Mesendoderm (in vitro differentiated cells): ENCODE results near the gene CYTH1.
A peak's percentile ranks its signal among the peaks of the same experiment; 100 is the strongest.

Experiments used
- DNase-seq: peaks from one replicate; pipeline ENCODE4 v3.0.0; 2013
- H2AK5ac ChIP-seq: 2 replicates; pipeline ENCODE4 v1.6.1; 2013; ENCODE audit warnings: low read length, inconsistent platforms
- H2BK120ac ChIP-seq: 2 replicates; pipeline ENCODE4 v1.6.1; 2013; ENCODE audit warnings: low read depth, mild to moderate bottlenecking, low read length, moderate library complexity, mixed read lengths
- H2BK15ac ChIP-seq: replicated peaks from 2 replicates; pipeline ENCODE4 v1.6.1; 2013; ENCODE audit warnings: low read depth, mild to moderate bottlenecking, moderate library complexity
- H2BK5ac ChIP-seq: 2 replicates; pipeline ENCODE4 v1.6.1; 2013; ENCODE audit warnings: low read length, inconsistent platforms
- H3K18ac ChIP-seq: 2 replicates; pipeline ENCODE4 v1.6.1; 2013; ENCODE audit warnings: mild to moderate bottlenecking, low read length, mixed read lengths
- H3K23ac ChIP-seq: one replicate; pipeline ENCODE4 v1.6.1; 2013; ENCODE audit warnings: low read length
- H3K27ac ChIP-seq: 2 replicates; pipeline ENCODE4 v1.5.1; 2013; ENCODE audit warnings: low read depth, mild to moderate bottlenecking, inconsistent platforms, low read length, moderate library complexity
- H3K27me3 ChIP-seq: 2 replicates; pipeline ENCODE4 v1.6.1; 2013; ENCODE audit warnings: low read length, control low read depth, mild to moderate bottlenecking, inconsistent platforms; ENCODE audit not compliant: insufficient read depth, poor library complexity
- H3K36me3 ChIP-seq: 2 replicates; pipeline ENCODE4 v1.6.1; 2013; ENCODE audit warnings: low read length, inconsistent platforms; ENCODE audit not compliant: control insufficient read depth, insufficient read depth
- H3K4ac ChIP-seq: one replicate; pipeline ENCODE4 v1.6.1; 2013; ENCODE audit warnings: low read depth, mild to moderate bottlenecking, low read length, moderate library complexity
- H3K4me1 ChIP-seq: 2 replicates; pipeline ENCODE4 v1.6.1; 2013; ENCODE audit warnings: low read depth, low read length, inconsistent platforms; ENCODE audit not compliant: control insufficient read depth
- H3K4me2 ChIP-seq: 2 replicates; pipeline ENCODE4 v1.6.1; 2013; ENCODE audit warnings: low read length
- H3K4me3 ChIP-seq: 2 replicates; pipeline ENCODE4 v1.5.1; 2013; ENCODE audit warnings: mild to moderate bottlenecking, low read length
- H3K56ac ChIP-seq: one replicate; pipeline ENCODE4 v1.6.1; 2013; ENCODE audit warnings: low read length
- H3K79me1 ChIP-seq: 2 replicates; pipeline ENCODE4 v1.6.1; 2013; ENCODE audit warnings: low read length, inconsistent platforms
- H3K79me2 ChIP-seq: 2 replicates; pipeline ENCODE4 v1.6.1; 2013; ENCODE audit warnings: mild to moderate bottlenecking, low read length; ENCODE audit not compliant: control insufficient read depth, insufficient read depth
- H3K9ac ChIP-seq: 2 replicates; pipeline ENCODE4 v1.6.1; 2013; ENCODE audit warnings: low read length, inconsistent platforms
- H4K5ac ChIP-seq: one replicate; pipeline ENCODE4 v1.6.1; 2013; ENCODE audit warnings: low read length
- H4K8ac ChIP-seq: one replicate; pipeline ENCODE4 v1.6.1; 2013; ENCODE audit warnings: low read depth, mild to moderate bottlenecking, control low read depth, low read length, moderate library complexity
- WGBS: extraction: QIAGEN DNeasy Blood & Tissue Kit; methylation state at CpG from one replicate; pipeline ENCODE4 v1.1.7; 2013; ENCODE audit warnings: low lambda C conversion rate, missing lambda C conversion rate; ENCODE audit not compliant: insufficient coverage; ENCODE audit errors: extremely low coverage; 5-methylcytosine and 5-hydroxymethylcytosine counted together

Gene CYTH1

GRCh38 chr17:78815696-78816095 lies 33.6 kb upstream of the CYTH1 start:
- DNase-seq = no peak
- no peak overlapping the region for H3K27ac ChIP-seq
- H2BK15ac ChIP-seq = no peak overlapping the region
- no peaks in the 10 kb centered on the region for H3K4me1 ChIP-seq
- H3K27me3 ChIP-seq = no peaks in the 10 kb centered on the region
- H3K56ac ChIP-seq = no peak overlapping the region
- no peak overlapping the region for H3K4me2 ChIP-seq
- H3K79me2 ChIP-seq = no peaks in the 10 kb centered on the region
- no peak overlapping the region for H4K5ac ChIP-seq
- H3K4me3 ChIP-seq = no peak overlapping the region
- H2BK5ac ChIP-seq = no peak overlapping the region
- H3K4ac ChIP-seq = no peak overlapping the region
- no peak overlapping the region for H2AK5ac ChIP-seq
- H2BK120ac ChIP-seq = no peak overlapping the region
- no peak overlapping the region for H3K9ac ChIP-seq
- no peak overlapping the region for H4K8ac ChIP-seq
- H3K18ac ChIP-seq = no peak overlapping the region
- WGBS = no CpG with 5 or more reads among the region's 7 CpGs
- peaks cover 26% of the 10 kb centered on the region for H3K36me3 ChIP-seq
- H3K79me1 ChIP-seq = peaks cover 2% of the 10 kb centered on the region
- H3K23ac ChIP-seq = no peak overlapping the region

GRCh38 chr17:78812855-78813254 lies 30.8 kb upstream of the CYTH1 start:
- Histone ChIP-seq H2BK15ac (no peak overlapping the region), H2BK5ac (no peak overlapping the region), H3K4me3 (no peak overlapping the region), H2BK120ac (no peak overlapping the region), H3K27me3 (no peaks in the 10 kb centered on the region), H3K56ac (no peak overlapping the region), H3K27ac (no peak overlapping the region), H3K36me3 (peaks cover 18% of the 10 kb centered on the region), H3K4me1 (no peaks in the 10 kb centered on the region), H3K18ac (no peak overlapping the region), H3K4ac (no peak overlapping the region), H3K79me1 (peaks cover 2% of the 10 kb centered on the region), H3K9ac (no peak overlapping the region), H3K79me2 (no peaks in the 10 kb centered on the region), H2AK5ac (no peak overlapping the region), H3K23ac (no peak overlapping the region), H3K4me2 (no peak overlapping the region), H4K8ac (no peak overlapping the region), H4K5ac (no peak overlapping the region)
- WGBS = no CpG with 5 or more reads among the region's 8 CpGs
- DNase-seq = no peak

GRCh38 chr17:78808163-78808562 lies 26.1 kb upstream of the CYTH1 start:
- H3K36me3 ChIP-seq = peaks cover 20% of the 10 kb centered on the region
- no peak overlapping the region for H2BK5ac ChIP-seq
- H2AK5ac ChIP-seq = no peak overlapping the region
- no peak overlapping the region for H2BK15ac ChIP-seq
- H3K27ac ChIP-seq = no peak overlapping the region
- H3K9ac ChIP-seq = no peak overlapping the region
- no peak overlapping the region for H3K56ac ChIP-seq
- no peak overlapping the region for H3K4ac ChIP-seq
- no peak overlapping the region for H3K4me3 ChIP-seq
- no peak for DNase-seq
- no peak overlapping the region for H3K18ac ChIP-seq
- peaks cover 2% of the 10 kb centered on the region for H3K79me1 ChIP-seq
- H3K4me2 ChIP-seq = no peak overlapping the region
- H3K27me3 ChIP-seq = no peaks in the 10 kb centered on the region
- WGBS = no CpG with 5 or more reads among the region's 4 CpGs
- no peak overlapping the region for H2BK120ac ChIP-seq
- H3K79me2 ChIP-seq = no peaks in the 10 kb centered on the region
- no peaks in the 10 kb centered on the region for H3K4me1 ChIP-seq
- no peak overlapping the region for H4K5ac ChIP-seq
- no peak overlapping the region for H3K23ac ChIP-seq
- H4K8ac ChIP-seq = no peak overlapping the region

GRCh38 chr17:78806451-78806850 lies 24.4 kb upstream of the CYTH1 start:
- DNase-seq = peak; percentile 39
- Histone ChIP-seq H2BK5ac (no peak overlapping the region), H3K27ac (no peak overlapping the region), H3K4ac (no peak overlapping the region), H4K5ac (no peak overlapping the region), H3K27me3 (no peaks in the 10 kb centered on the region), H2AK5ac (no peak overlapping the region), H4K8ac (no peak overlapping the region), H3K4me2 (no peak overlapping the region), H2BK15ac (no peak overlapping the region), H3K4me1 (no peaks in the 10 kb centered on the region), H3K36me3 (peaks cover 18% of the 10 kb centered on the region), H3K79me1 (peaks cover 2% of the 10 kb centered on the region), H3K23ac (no peak overlapping the region), H3K56ac (no peak overlapping the region), H2BK120ac (no peak overlapping the region), H3K18ac (no peak overlapping the region), H3K9ac (no peak overlapping the region), H3K4me3 (no peak overlapping the region), H3K79me2 (no peaks in the 10 kb centered on the region)
- WGBS = no CpG with 5 or more reads among the region's 9 CpGs

GRCh38 chr17:78805301-78805700 lies 23.2 kb upstream of the CYTH1 start:
- no peak for DNase-seq
- Histone ChIP-seq H3K79me1 (peaks cover 3% of the 10 kb centered on the region), H2BK120ac (no peak overlapping the region), H3K4me2 (no peak overlapping the region), H3K23ac (no peak overlapping the region), H3K27ac (no peak overlapping the region), H3K56ac (no peak overlapping the region), H3K4ac (no peak overlapping the region), H3K27me3 (no peaks in the 10 kb centered on the region), H3K4me3 (no peak overlapping the region), H3K4me1 (no peaks in the 10 kb centered on the region), H3K18ac (no peak overlapping the region), H2AK5ac (no peak overlapping the region), H3K79me2 (no peaks in the 10 kb centered on the region), H2BK15ac (no peak overlapping the region), H3K36me3 (peaks cover 18% of the 10 kb centered on the region), H2BK5ac (no peak overlapping the region), H4K5ac (no peak overlapping the region), H4K8ac (no peak overlapping the region), H3K9ac (no peak overlapping the region)
- no CpG with 5 or more reads among the region's 14 CpGs for WGBS

- Histone ChIP-seq H3K79me2 (no peaks in the 10 kb centered on the region), H2BK5ac (no peak overlapping the region), H3K36me3 (peaks cover 18% of the 10 kb centered on the region), H2BK15ac (no peak overlapping the region), H2BK120ac (no peak overlapping the region), H3K79me1 (peaks cover 3% of the 10 kb centered on the region), H3K56ac (no peak overlapping the region), H3K4ac (no peak overlapping the region), H3K4me2 (no peak overlapping the region), H3K27me3 (no peaks in the 10 kb centered on the region), H3K18ac (no peak overlapping the region), H3K9ac (no peak overlapping the region), H4K8ac (no peak overlapping the region), H2AK5ac (no peak overlapping the region), H3K23ac (no peak overlapping the region), H3K4me3 (no peak overlapping the region), H3K27ac (no peak overlapping the region), H4K5ac (no peak overlapping the region), H3K4me1 (no peaks in the 10 kb centered on the region)
- no CpG with 5 or more reads among the region's 11 CpGs for whole genome bisulfite sequencing
- no peak for DNase-seq
Observed at GRCh38 chr17:78804777-78805176, 22.7 kb upstream of the CYTH1 start.
